HL-60 (cell line): ENCODE measurements around the gene PRCD.

ENCODE experiments used
- CTCF ChIP-seq: IDR thresholded peaks from one replicate; pipeline ENCODE4 v1.5.1; 2011; ENCODE audit warnings: low read length, control low read depth, inconsistent platforms; ENCODE audit not compliant: insufficient read depth
- GABPA ChIP-seq: IDR thresholded peaks from 2 replicates; pipeline ENCODE4 v1.6.1; 2012; ENCODE audit warnings: low read depth

GRCh38 chr17:76497699-76497978 is 42.2 kb upstream of the PRCD start:
- no peak for TF ChIP-seq CTCF
- no peak for TF ChIP-seq GABPA
